ENCODE results near the gene CHRNA5. TPM values are rescaled to one million over a fixed set of nuclear protein-coding genes. Genes with fewer than 3 reads are reported as not detected.

The CHRNA5 gene
- total and polyA plus RNA-seq, 9 of the 15 experiments (the other 6 are each of a cell fraction or from before 2014, with no cell fraction given): 2.8 to 16.1 (median 11.4) TPM

GRCh38 chr15:78616506-78616905 lies 51.2 kb downstream of the CHRNA5 start (continued):
- TF ChIP-seq TFE3 (CRISPR knock-in tag; IDR thresholded peaks at IDR 0.05) (no peak), MEIS2 (IDR thresholded peaks at IDR 0.05; ENCODE audit: partially characterized antibody) (no peak), NFIC (IDR thresholded peaks at IDR 0.05) (no peak), ZKSCAN1 (IDR thresholded peaks at IDR 0.05; ENCODE audit: low read depth, low read length) (no peak)

DNA sequence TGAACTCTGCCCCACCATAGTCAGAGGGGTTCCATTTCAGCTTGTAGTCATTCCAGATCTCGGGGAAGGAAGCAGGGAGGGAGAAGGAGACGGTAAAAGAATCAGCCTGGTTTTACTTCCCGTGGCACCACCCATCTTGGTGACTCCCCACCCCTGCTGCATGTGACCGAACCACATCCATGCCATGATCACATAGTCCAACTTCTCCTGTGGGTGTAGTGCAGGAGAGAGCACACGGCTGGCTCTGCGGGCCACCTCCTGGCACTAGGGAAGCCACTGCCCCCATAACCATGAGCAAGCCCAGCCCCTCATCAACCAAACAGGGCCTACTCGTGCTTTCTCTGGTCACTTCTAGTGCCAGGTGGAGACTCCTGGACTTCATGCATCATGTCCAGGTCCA lies 51.8 kb downstream of the CHRNA5 start:
- ATAC-seq (no peak), FAIRE-seq (no peak), DNase-seq (ENCODE audit: extremely low read depth in 1 of 4, low spot score in 3 of 4) (no peak)
- H3K9me1 ChIP-seq (ENCODE audit: control insufficient read depth, insufficient read depth, low read length): no peaks in the 10 kb centered on the region
- no peaks in the 10 kb centered on the region; the same call in 1 of the 2 replicates for H4K20me1 ChIP-seq (replicated peaks; ENCODE audit: control insufficient read depth, insufficient read depth, low read length)
- H2AFZ ChIP-seq (ENCODE audit: low read depth, low read length): no peak overlapping the region
- no TSS peak for BruUV-seq (replicated peaks)
- peaks cover 0 to 12% of the 10 kb centered on the region in 2 experiments; a peak in 1 of 5 replicates for H3K4me1 ChIP-seq (replicated peaks in 1 of 2; ENCODE audit: control insufficient read depth in 2 of 2, insufficient read depth in 2 of 2, low read length in 2 of 2)
- WGBS (ENCODE audit: insufficient coverage, low coverage, missing lambda C conversion rate): 5% methylated on average over 7 of the region's 7 CpGs
- H3K36me3 ChIP-seq (ENCODE audit: control insufficient read depth, insufficient read depth, low read length): no peaks in the 10 kb centered on the region
- H3K27me3 ChIP-seq (ENCODE audit: control insufficient read depth in 2 of 2, insufficient read depth in 2 of 2, low read length in 2 of 2): peaks cover 19 to 33% of the 10 kb centered on the region in 2 experiments; a peak in 4 of 5 replicates
- intact Hi-C loops (cut with micrococcal nuclease) (loop anchor here (5.0 kb wide), 1 partner anchor 310 kb away; no protein-coding TSS in a partner anchor), in situ Hi-C loops (cut with MboI) (loop anchor here (5.0 kb wide), 1 partner anchor 90 kb away; no protein-coding TSS in a partner anchor)
- H3K79me2 ChIP-seq (ENCODE audit: control insufficient read depth, insufficient read depth, low read length): no peaks in the 10 kb centered on the region
- no peak overlapping the region for H3K9ac ChIP-seq (ENCODE audit: insufficient read depth in 1 of 2, low read depth in 2 of 2, low read length in 2 of 2)
- ChIA-PET POLR2A (no interaction called here), CTCF (ENCODE audit: low intra/inter-chr PET ratio) (no interaction called here)
- no peak overlapping the region for H3K4me2 ChIP-seq (ENCODE audit: insufficient read depth, low read length)
- H3K9me3 ChIP-seq (replicated peaks; ENCODE audit: control insufficient read depth, insufficient read depth, low read depth, low read length): no peaks in the 10 kb centered on the region
- H3K4me3 ChIP-seq: no peak overlapping the region
- H3K27ac ChIP-seq (ENCODE audit: extremely low read depth, low read depth, low read length): no peak overlapping the region
- no peak for TF ChIP-seq ZNF23 (CRISPR knock-in tag; IDR thresholded peaks at IDR 0.05)
- no peak for TF ChIP-seq HDAC8 (tag; IDR thresholded peaks at IDR 0.05)
- no peak for TF ChIP-seq HINFP (tag; conservative IDR thresholded peaks at IDR 0.05; ENCODE audit: low read depth)
- no peak for TF ChIP-seq EWSR1 (IDR thresholded peaks at IDR 0.05; ENCODE audit: borderline replicate concordance, low read depth, partially characterized antibody)
- TF ChIP-seq KDM2B (CRISPR knock-in tag; IDR thresholded peaks at IDR 0.05): no peak
- TF ChIP-seq DEAF1 (CRISPR knock-in tag; IDR thresholded peaks at IDR 0.05): no peak
- no peak for TF ChIP-seq PRMT5 (CRISPR knock-in tag; IDR thresholded peaks at IDR 0.05)
- no peak for TF ChIP-seq CHD1 (IDR thresholded peaks at IDR 0.05; ENCODE audit: low read length)
- TF ChIP-seq ARID1B (IDR thresholded peaks at IDR 0.05): no peak
- TF ChIP-seq, protein P1, sequence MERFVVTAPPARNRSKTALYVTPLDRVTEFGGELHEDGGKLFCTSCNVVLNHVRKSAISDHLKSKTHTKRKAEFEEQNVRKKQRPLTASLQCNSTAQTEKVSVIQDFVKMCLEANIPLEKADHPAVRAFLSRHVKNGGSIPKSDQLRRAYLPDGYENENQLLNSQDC (CRISPR knock-in tag; IDR thresholded peaks at IDR 0.05): no peak
- no peak for TF ChIP-seq ZNF253 (CRISPR knock-in tag; conservative IDR thresholded peaks at IDR 0.05)
- TF ChIP-seq ID3 (CRISPR knock-in tag; IDR thresholded peaks at IDR 0.05): no peak
- no peak for TF ChIP-seq ID3 (tag; IDR thresholded peaks at IDR 0.05)

Measured in K562 (cell line).